Thyroid gland (tissue), 4 donors: Measurements from ENCODE around the gene CHST11. TPM values are rescaled to one million over a fixed set of nuclear protein-coding genes. Genes with fewer than 3 reads are reported as not detected.
A peak's percentile ranks its signal among the peaks of the same experiment; 100 is the strongest.
"Not testable (repeated sequence)": the region's sequence is repeated elsewhere in the genome, so short reads cannot be mapped to it uniquely, and the experiment has no call there.

ENCODE experiments used
- DNase-seq, 2 donors: peaks; one replicate each; pipeline ENCODE4 v3.0.0-alpha.2; 2019
- H3K27ac ChIP-seq, 3 donors: fragments of 200-600 bp; sonication (generic); 1 replicate in 2 of 3; 2 replicates in 1 of 3; pipeline ENCODE4 v1.5.1; 2016 to 2019; ENCODE audit warnings: mild to moderate bottlenecking in 1 of 3, moderate library complexity in 1 of 3
- H3K27me3 ChIP-seq: fragments of 200-600 bp; sonication (generic); one replicate; pipeline ENCODE4 v1.5.1; 2019
- H3K36me3 ChIP-seq, 2 donors: fragments of 200-600 bp; sonication (generic); one replicate each; pipeline ENCODE4 v1.5.1; 2016 to 2019
- H3K4me1 ChIP-seq, 2 donors: fragments of 200-600 bp; sonication (generic); one replicate each; pipeline ENCODE4 v1.5.1; 2017 to 2019
- H3K4me3 ChIP-seq, 3 donors: fragments of 200-600 bp; sonication (generic); replicated peaks in 1 of 3; 1 replicate in 2 of 3; 2 replicates in 1 of 3; pipeline ENCODE4 v1.5.1; 2016; ENCODE audit warnings: mild to moderate bottlenecking in 1 of 3
- H3K9me3 ChIP-seq: fragments of 200-600 bp; sonication (generic); one replicate; pipeline ENCODE4 v1.5.1; 2017
- CTCF ChIP-seq, 6 experiments: fragments of 200-600 bp in 3 of 6; fragments of 450-650 bp in 3 of 6; sonication (generic) in 3 of 6; IDR thresholded peaks; one replicate each; pipeline ENCODE4 v1.5.1; 2016 to 2019; ENCODE audit warnings: antibody characterized with exemption in 6 of 6, mild to moderate bottlenecking in 2 of 6, inconsistent platforms in 1 of 6, moderate library complexity in 1 of 6
- POLR2A ChIP-seq, 2 donors: fragments of 450-650 bp; IDR thresholded peaks; one replicate each; pipeline ENCODE4 v1.6.1; 2017; ENCODE audit warnings: antibody characterized with exemption in 2 of 2, mild to moderate bottlenecking in 2 of 2, moderate library complexity in 1 of 2
- WGBS, 2 donors: methylation state at CpG; one replicate each; pipeline ENCODE4 v1.1.5; 2017; 5-methylcytosine and 5-hydroxymethylcytosine counted together
- intact Hi-C: fragments of 100-400 bp; cut with DNase I; formaldehyde crosslinking; loops from one replicate; pipeline ENCODE4 v1.15.1; 2023
- total RNA-seq, 4 donors: library from RNA; depleted of rRNA; stranded (reverse); fragments of >200 nt; gene quantifications; one replicate each; pipeline ENCODE4 v1.2.3, GENCODE V29; 2016

CHST11 gene
- total RNA-seq, 4 donors from 2014 or later: 6.9 to 11.6 (median 8.0) TPM

DNA sequence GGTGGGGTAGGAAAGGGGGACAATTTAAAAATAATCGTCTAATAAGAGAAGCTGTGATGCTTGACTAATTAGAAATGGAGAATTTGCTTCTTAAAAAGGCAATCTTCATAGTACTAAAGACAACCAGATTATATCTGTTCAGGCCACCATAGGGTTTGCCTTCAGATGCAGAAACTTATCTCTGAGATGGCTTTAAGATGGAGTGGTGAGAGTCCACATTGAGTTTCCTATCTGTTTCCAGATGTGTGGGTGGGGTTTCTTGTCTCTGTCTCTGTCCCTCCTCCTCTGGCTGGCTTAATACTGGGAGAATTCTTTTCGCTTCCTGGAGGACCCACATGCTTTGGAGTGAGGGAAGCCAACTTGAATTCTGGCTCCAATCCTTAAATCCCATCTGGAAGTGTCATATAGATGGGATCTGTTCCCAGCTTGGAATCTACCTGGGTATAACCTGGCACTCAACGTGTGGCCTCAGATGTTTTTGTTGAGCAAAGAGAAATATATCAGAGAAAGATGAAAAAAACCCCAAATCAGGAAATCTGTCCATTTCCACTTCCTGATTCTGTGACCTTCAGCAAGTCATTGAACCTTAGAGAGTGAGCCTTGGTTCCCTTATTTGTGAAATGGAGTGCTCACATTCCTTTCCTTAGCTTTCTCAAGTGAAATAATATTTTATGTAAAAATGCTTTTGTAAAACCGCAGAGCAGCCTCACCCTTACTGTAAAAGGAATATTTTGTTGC lies 66.4 kb downstream of the CHST11 start:
- intact Hi-C loops: no loop called here
- H3K4me3 ChIP-seq: no peak overlapping the region
- 60 to 66% methylated on average over 4 of the region's 4 CpGs for WGBS, 2 donors
- TF ChIP-seq CTCF (IDR thresholded peaks at IDR 0.05) (no peak), POLR2A (IDR thresholded peaks at IDR 0.05) (no peak)
- no peaks in the 10 kb centered on the region for H3K9me3 ChIP-seq
- no peak for DNase-seq
- H3K27ac ChIP-seq: peak overlapping the region in 1 of 3 donors; percentile 27
- H3K27me3 ChIP-seq: no peaks in the 10 kb centered on the region
- peaks cover 12 to 30% of the 10 kb centered on the region in 2 donors for H3K4me1 ChIP-seq
- no peaks in the 10 kb centered on the region for H3K36me3 ChIP-seq

DNA sequence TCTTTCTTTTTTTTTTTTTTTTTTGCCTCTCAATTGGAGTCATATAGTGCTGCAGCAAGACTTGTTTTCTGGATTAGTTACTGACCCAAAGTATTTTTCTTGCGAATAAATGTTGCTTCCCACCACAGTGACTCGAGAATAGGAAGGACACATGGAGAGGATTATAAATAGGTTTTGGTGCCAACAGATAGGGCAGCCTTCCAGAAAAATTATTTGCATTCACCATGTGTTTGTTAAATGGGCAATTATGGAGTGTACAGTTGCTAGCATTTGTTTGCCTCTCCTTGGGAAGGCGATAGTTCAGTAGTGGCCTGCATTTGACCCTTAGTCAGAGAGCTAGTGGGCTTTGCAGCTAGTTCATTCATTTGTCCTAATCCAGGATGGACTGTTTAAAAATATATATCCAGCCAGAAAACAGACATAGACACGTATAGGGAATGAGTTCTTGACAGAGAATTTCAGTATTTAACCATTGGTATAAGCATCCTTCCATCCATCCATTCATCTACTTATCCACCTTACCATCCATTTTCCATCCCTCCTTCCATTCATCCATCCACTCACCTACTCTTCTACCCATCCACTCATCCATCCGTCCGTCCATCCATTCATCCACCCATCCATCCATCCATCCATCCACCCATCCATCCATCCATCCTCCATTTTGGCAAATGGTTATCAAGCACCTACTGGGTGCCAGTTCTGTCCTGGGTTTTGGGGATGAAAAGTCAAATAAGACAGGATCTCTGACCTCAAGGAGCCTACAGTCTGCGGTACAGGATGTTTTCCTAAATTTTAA lies 67.5 kb downstream of the CHST11 start:
- intact Hi-C loops: no loop called here
- DNase-seq: no peak
- Histone ChIP-seq H3K9me3 (no peaks in the 10 kb centered on the region), H3K4me1 (peaks cover 12 to 30% of the 10 kb centered on the region in 2 donors), H3K27me3 (no peaks in the 10 kb centered on the region), H3K36me3 (no peaks in the 10 kb centered on the region), H3K4me3 (no peak overlapping the region), H3K27ac (no peak overlapping the region)
- TF ChIP-seq CTCF (IDR thresholded peaks at IDR 0.05) (no peak), POLR2A (IDR thresholded peaks at IDR 0.05) (no peak)
- 81 to 85% methylated on average over 7 of the region's 7 CpGs for WGBS, 2 donors

DNA sequence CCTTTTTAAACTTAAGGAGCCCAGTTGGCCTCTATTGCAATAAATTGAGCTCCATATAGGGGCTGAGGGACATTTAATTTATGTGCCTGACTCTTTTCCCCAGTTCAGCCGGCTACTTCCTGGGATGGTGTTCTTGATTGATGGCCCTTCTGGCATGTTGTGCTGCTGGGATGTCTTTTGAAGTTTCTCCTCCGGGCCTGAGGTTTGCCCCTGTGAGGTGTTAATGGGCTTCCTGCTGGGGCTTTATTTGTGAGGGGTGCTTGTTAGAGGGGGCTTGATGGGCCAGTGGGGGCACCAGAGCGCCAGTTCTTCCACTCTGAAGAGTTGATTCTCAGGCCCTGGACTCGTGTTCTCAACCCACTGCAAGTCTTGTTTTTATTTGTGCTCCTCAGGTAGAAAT lies 69.6 kb downstream of the CHST11 start:
- no peak for DNase-seq
- no peak for TF ChIP-seq CTCF (IDR thresholded peaks at IDR 0.05)
- Histone ChIP-seq H3K27ac (no peak overlapping the region), H3K9me3 (no peaks in the 10 kb centered on the region), H3K27me3 (no peaks in the 10 kb centered on the region), H3K4me3 (no peak overlapping the region), H3K4me1 (peaks cover 12 to 15% of the 10 kb centered on the region in 2 donors), H3K36me3 (no peaks in the 10 kb centered on the region)
- intact Hi-C loops: no loop called here
- WGBS, 2 donors: 74 to 80% methylated on average over 4 of the region's 4 CpGs

DNA sequence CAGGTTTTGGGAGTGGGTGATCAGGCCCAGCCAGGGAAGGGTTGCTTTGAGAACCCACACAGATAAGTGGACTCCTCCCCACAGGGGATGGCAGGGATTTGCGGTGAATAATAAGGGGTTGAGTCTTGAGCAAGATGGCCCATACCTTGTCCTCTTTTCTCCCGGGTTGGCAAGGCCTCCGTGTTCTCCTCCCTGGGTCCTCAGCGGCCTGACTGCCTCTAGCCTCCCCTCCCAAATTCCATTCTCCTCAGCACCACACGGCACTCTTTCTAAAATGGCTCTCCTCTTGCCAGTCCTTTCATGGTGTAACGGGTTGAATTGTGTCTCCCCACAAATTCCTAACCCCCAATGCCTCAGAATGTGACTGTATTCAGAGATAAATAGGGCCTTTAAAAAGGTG lies 70.0 kb downstream of the CHST11 start:
- H3K27me3 ChIP-seq: no peaks in the 10 kb centered on the region
- 81 to 84% methylated on average over 6 of the region's 6 CpGs for WGBS, 2 donors
- H3K9me3 ChIP-seq: no peaks in the 10 kb centered on the region
- intact Hi-C loops: no loop called here
- TF ChIP-seq CTCF (IDR thresholded peaks at IDR 0.05) (no peak), POLR2A (IDR thresholded peaks at IDR 0.05) (no peak)
- H3K27ac ChIP-seq: no peak overlapping the region
- peaks cover 12 to 15% of the 10 kb centered on the region in 2 donors for H3K4me1 ChIP-seq
- H3K4me3 ChIP-seq: no peak overlapping the region
- no peak for DNase-seq
- no peaks in the 10 kb centered on the region for H3K36me3 ChIP-seq

DNA sequence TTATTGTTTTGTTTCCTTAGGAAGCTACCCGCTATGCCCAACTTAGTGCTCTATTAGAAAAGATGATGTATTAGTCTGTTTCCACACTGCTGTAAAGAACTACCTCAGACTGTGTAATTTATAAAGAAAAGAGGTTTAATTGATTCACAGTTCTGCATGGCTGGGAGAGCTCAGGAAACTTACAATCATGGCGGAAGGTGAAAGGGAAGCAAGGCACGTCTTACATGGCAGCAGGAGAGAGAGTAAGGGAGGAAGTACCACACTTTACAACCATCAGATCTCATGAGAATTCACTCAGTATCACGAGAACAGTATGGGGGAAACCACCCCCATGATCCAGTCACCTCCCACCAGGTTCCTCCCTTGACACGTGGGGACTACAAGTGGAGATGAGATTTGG lies 70.9 kb downstream of the CHST11 start:
- H3K27ac ChIP-seq, H3K9me3 ChIP-seq, H3K36me3 ChIP-seq, DNase-seq, H3K4me3 ChIP-seq, intact Hi-C loops, H3K27me3 ChIP-seq: not testable (repeated sequence)
- peaks cover 12 to 15% of the 10 kb centered on the region in 2 donors for H3K4me1 ChIP-seq
- 96 to 98% methylated on average over 5 of the region's 5 CpGs for WGBS, 2 donors
